ENCODE measurements around the gene ZNF723. TPM values are rescaled to one million over a fixed set of nuclear protein-coding genes. Genes with fewer than 3 reads are reported as not detected.

The ZNF723 gene
- total RNA-seq, 2 experiments from 2014 or later: not detected

DNA sequence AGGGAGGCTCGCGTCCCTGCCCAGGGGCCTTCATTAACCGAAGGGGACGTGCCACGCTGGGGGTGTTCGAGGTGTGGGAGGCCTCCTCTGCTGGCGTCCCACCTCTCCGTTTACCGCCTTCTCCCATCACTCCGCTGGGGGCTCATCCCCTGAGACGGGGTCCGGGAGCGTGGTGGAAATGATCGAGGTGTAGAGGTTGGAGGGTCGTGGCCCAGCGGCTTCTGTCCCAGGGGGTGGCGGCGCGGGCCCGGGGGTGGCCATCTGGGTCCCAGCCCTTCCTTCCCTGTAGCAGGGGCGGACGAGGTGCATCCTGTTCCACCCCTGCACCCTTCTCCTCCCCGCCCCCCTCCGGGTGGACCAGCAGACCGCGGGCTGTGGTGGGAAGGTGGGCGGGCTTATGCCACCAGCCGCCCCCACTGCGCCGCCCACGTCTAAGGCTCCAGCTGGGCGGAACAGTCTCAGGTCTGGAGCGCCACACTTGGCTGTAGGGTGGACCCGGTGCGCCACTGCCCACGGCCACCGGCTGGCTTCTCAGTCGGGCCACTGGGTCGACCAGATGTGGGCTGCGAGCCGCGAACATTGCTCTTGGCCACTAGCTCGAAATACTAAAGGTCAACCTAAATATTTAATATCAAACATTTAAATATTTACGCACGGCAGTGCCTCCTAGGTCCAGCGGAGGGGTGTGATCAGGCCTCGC lies 69.5 kb downstream of the ZNF723 start:
- Mint-ChIP-seq H3K27me3 (no peaks in the 10 kb centered on the region), H3K9me3 (ENCODE audit: low read depth) (peaks cover 22% of the 10 kb centered on the region), H3K36me3 (ENCODE audit: low read depth) (peaks cover 5% of the 10 kb centered on the region), H3K4me1 (no peaks in the 10 kb centered on the region), H3K27ac (no peak overlapping the region), H3K4me3 (no peak overlapping the region)
- ChIA-PET CTCF (no interaction called here), POLR2A (no interaction called here)
- DNase-seq (no peak), ATAC-seq (no peak)
- intact Hi-C loops (cut with DNase I, micrococcal nuclease): no loop called here

Other genes starting within 250 kb of the ZNF723 start
- 1 to 10 TPM; 3.5 to 3.6 TPM for gene ZNF492, start 198.0 kb upstream of the ZNF723 start, total RNA-seq
- gene ZNF99, start 48.1 kb upstream of the ZNF723 start, total RNA-seq: not detected
- gene ZNF728, start 170.9 kb downstream of the ZNF723 start, total RNA-seq: not detected